ENCODE results near the gene DDX46.
"Not testable (repeated sequence)": the region's sequence is repeated elsewhere in the genome, so short reads cannot be mapped to it uniquely, and the experiment has no call there.

The DDX46 gene

DNA sequence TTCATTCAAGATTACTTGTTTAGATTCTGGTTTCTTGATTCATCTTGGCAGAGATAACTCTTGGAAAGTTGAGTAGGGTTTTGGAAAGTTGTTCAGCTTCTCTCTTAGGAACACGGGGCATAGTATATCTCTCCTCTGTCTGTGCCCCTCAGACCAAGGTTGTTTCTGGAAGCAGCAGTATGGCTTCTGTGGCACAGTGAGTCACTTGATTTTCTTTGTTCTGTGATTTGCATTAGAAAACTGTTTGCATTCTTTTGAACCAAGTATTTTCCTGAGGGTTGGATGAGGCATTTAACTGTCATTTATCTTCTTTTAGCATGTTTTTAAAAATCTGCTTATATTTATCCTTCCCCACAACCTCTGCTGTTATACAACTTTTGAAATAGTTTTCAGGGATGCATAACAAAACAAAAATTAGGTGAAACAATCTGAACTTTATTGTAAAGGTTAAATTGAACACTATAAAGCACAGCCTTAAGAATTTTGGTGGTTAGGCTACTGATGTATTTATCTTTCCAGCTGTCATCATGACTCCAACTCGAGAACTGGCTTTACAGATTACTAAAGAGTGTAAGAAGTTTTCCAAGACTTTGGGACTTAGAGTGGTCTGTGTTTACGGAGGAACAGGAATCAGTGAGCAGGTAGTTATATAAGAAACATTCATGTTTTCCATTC is 26.5 kb downstream of the DDX46 start:
- no peak for DNase-seq (ENCODE audit: low read depth, low spot score)

DNA sequence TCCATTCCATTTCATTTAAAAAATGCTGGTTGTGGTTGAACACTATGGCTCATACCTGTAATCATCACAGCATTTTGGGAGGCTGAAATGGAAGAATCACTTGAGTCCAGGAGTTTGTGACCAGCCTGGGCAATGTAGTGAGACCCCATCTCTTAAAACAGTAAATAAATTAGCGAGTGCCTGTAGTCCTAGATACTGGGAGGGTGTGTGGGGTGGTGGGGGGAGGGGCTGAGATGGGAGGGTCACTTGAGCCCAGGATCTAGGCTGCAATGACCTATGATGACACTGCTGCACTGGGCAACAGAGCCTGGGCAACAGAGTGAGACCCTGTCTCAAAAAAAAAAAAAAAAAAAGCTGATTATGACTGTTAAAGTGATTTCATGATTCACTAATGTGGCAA is 29.1 kb downstream of the DDX46 start:
- no peak for DNase-seq (ENCODE audit: low read depth, low spot score)

DNA sequence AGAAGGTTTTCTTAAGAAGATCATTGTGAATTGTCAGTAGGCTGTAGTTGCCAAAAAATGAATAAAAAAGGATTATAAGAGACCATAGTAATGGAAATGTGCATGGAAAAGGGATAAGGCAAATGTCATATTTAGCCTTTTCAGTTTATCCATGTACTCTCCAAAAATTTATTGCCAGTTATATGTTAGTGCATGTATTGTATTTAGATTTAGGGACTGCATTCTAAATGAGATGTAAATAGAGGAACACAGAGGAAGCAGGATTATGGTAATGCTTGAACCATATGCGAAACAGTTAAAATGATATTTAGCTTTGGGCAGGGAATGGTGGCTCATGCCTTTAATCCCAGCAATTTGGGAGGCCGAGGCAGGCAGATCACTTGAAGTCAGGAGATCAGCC is 33.0 kb downstream of the DDX46 start:
- no peak for DNase-seq (ENCODE audit: low read depth, low spot score)

DNA sequence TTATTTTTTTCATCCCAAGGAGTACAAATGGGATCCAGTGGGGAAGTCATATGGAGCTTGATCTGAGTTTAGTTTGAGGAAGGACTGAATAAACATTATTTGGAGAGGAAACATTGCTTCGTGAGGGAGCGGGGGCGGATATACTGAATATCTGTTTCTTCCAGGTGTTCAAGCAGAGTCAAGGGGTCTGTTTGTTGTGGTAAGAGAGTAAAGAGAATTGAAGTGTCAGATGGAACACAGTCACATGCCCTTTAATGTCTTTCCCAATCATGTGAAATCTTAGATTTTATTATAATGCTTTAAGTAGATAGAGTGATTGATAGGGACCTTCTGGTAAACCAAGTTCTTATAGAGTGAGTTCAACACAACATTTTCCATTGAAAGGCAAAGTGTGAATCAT is 33.7 kb downstream of the DDX46 start:
- DNase-seq (ENCODE audit: low read depth, low spot score): no peak

DNA sequence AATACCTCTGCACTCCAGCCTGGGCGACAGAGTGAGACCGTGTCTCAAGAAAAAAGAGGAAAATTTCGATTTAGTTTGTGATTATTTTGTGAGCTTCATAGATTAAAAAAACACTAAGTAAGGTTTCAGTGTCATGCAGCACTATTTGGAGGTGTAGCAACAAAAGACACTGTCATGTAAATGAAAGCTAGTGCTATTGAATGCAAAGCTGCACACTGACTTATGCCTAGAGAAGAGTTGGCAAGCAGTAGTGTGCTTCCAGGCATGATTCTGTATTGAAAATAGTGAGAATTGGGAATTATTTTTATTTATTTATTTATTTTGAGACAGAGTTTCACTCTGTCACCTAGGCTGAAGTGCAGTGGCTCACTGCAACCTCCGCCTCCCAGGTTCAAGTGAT is 34.5 kb downstream of the DDX46 start:
- no peak for DNase-seq (ENCODE audit: low read depth, low spot score)

DNA sequence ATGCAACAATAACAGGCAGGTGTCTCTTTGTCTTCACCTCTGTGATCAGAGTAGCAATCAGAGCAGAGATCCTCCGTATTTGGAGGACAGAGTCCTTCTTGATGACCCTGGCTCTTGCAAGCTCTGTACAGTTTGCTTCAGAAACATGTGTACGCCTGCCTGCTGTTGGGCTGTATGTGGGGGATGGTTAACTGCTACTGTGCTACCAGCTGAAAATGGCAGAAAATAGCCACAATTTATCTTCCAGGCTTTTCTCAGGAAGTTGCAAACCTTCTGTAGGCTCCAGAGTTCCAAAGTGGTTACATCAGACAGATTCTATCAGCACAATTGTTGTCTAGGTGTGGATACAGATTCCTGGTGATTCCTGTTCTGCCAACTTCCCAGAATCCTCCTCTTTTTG is 35.5 kb downstream of the DDX46 start:
- no peak for DNase-seq (ENCODE audit: low read depth, low spot score)

DNA sequence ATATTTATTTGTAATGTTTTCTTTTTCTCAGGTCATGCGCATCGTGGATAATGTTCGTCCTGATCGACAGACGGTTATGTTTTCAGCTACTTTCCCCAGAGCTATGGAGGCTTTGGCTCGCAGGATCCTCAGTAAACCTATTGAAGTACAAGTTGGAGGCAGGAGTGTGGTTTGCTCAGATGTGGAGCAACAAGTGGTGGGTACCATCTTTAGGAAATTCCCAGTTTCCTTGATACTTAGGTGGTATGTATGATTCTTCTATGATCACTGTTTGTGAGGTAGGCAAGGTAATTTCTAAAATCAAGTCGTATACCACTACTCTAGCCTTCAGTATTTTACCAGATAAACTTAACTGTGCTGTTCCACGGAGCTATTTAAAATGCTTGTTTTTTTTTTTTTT is 36.2 kb downstream of the DDX46 start:
- no peak for DNase-seq (ENCODE audit: low read depth, low spot score)

DNA sequence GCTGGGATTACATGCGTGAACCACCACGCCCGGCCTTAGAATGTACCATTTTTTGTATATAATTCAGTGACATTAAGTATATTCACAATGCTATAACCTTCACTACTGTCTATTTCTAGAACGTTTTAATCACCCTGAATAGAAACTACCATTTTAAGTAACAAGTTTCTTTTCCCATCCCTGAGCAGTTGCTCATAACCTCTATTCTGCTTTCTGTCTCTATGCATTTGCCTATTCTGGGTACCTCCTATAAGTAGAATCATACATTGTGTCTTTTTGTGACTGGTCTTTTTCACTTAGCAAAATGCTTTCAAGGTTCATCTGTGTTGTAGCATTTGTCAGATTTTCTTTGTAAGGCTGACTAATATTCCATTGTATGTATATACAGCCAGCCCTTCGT is 39.9 kb downstream of the DDX46 start:
- DNase-seq (ENCODE audit: low read depth, low spot score): no peak

DNA sequence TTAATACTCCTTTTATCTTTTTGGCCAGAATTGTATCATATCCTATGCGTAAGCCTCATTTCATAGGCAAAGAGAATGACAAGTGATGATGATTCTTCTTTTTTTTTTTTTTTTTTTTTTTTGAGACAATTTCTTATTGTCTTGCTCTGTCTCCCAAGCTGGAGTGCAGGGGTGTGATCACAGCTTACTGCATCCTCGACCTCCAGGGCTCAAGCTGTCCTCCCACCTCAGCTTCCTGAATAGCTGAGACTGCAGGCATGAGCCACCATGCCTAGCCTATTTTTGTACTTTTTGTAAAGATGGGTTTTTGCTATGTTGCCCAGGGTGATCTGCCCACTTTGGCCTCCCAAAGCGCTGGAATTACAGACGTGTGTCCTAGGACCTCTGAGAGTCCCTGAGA is 45.2 kb downstream of the DDX46 start:
- DNase-seq (ENCODE audit: low read depth, low spot score): no peak

DNA sequence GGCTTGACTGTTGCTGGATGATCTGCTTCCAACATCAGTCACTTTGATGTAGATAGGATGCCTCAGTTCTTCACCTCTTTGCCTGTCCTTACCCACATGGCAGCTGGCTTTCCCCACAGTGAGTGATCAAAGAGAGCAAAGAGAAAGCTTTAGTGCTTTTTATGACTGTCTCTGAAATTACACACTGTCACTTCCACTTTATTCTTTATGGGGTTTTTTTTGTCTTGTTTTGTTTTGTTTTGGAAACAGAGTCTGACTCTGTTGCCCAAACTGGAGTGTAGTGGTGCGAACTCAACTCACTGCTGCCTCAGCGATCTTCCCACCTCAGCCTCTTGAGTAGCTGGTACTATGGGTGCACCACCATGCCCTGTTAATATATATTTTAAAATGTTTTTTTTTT is 54.8 kb downstream of the DDX46 start:
- DNase-seq (ENCODE audit: low read depth, low spot score): no peak

DNA sequence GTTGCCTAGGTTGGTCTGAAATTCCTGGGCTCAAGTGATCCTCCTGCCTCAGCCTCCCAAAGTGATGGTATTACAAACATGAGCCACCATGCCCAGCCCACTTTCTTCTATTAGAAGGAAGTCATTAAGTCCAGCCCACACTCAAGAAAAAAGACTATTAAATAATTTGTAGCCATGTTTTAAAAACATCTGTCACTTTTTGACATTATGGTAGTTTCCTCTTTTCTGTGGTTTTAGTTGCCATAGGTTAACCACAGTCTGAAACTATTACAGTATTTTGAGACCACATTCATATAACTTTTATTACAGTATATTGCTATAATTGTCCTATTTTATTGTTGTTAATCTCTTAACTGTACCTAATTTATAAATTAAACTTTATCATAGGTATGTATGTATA is 55.2 kb downstream of the DDX46 start:
- no peak for DNase-seq (ENCODE audit: low read depth, low spot score)

DNA sequence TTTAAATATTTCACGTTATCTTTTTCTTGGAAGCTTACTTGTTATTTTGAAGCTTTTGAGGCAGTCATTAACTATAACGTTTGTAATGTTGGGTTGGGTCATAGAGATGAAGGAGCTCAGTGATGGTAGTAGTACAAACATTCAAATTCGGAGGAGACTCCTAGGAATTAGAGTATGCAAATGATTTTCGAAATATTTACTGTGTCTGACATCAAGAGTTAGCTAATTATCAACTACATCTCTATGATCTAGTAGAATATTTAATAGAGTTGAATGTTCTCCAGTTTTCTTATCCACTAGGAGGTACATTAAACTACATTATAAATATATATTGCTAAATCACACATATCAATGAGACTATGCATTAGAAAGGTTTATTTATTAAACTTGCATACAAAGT is 58.4 kb downstream of the DDX46 start:
- no peak for DNase-seq (ENCODE audit: low read depth, low spot score)

DNA sequence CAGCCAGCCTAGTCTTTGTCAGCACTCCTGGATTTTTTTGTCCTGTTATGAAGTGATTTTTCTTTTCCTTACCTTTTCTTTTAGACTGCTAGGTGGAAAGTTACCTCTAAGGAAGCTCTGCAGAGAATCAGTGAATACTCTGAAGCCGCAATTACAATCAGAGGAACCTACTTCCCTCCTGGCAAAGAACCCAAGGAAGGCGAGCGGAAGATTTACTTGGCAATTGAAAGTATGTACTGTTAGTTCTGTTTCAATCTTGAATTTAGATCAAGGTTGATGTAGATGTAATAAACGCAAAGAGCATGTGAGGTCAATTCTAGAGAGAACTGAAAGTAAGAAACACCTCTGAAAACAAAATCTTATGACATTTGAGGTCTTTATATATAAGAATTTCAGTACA is 60.2 kb downstream of the DDX46 start:
- no peak for DNase-seq (ENCODE audit: low read depth, low spot score)

DNA sequence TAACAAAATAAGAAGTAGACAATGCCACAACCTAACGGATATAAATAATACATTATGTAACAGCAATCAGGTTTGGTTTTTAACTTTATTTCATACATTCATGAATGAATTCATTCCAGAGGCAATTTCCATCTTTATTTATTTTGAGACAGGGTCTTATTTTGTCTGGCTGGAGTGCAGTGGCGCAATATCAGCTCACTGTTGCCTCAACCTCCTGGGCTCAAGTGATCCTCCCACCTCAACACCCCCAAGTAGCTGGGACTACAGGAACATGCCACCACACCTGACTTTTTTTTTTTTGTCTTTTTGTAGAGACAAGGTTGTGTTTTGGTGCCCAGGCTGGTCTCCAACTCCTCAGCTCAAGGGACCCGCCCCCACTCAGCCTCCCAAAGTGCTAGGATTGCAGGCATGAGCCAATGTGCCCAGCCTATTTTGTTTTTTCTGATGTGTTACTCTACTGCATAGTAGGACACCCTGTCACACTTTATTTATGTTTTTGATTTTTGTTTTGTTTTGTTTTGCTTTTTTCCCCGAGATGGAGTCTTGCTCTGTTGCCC is 60.9 kb downstream of the DDX46 start:
- DNase-seq (ENCODE audit: low read depth, low spot score): no peak

DNA sequence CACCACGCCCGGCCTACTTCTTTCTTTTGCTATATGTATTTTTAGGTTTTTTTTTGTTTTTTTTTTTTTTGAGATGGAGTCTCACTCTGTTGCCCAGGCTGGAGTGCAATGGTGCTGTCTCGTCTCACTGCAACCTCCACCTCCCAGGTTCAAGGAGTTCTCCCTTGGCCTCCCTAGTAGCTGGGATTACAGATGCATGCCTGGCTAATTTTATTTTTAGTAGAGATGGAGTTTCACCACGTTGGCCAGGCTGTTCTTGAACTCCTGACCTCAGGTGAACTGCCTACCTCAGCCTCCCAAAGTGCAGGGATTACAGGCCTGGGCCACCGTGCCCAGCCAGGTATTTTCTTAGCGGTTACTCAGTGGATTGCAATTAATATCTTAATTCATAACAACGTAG is 63.3 kb downstream of the DDX46 start:
- no peak for DNase-seq (ENCODE audit: low read depth, low spot score)

DNA sequence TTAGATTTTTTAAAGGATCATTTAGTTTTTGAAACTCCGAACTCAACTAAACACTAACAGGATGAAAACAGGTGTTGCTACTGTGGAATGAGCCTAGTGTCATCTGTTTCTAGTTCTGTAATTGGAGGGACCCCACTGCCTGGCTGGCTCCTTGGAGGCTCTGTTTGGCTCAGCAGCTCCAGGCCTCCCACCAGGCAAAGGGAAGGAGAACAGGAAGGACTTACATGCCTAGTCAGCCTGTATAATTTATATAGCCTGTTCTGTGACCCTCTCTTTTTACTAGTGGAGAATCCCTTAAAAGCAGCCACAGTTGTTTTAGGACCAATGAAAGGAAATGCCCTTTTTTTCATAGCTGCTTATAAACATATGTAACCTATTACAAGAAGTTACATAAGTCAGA is 66.1 kb downstream of the DDX46 start:
- no peak for DNase-seq (ENCODE audit: low read depth, low spot score)

DNA sequence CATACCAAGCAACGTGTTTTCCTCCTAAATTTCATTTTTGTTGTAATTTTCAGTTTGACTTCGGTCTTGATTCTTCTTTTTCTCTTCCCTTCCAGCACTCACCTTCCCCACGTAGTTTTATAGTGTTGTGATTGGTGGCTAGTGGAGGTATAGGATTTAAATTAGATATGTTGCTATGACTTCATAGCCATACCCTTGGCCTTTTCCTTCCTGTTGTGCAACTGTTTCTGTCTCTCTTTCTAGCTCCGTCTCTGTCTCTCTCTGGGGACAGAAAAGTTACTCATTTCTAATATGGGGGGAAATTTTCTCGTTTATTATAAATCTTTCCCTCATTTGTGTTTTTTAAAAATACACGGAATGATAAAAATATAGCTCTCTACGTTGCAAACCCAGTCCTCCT is 66.6 kb downstream of the DDX46 start:
- no peak for DNase-seq (ENCODE audit: low read depth, low spot score)

DNA sequence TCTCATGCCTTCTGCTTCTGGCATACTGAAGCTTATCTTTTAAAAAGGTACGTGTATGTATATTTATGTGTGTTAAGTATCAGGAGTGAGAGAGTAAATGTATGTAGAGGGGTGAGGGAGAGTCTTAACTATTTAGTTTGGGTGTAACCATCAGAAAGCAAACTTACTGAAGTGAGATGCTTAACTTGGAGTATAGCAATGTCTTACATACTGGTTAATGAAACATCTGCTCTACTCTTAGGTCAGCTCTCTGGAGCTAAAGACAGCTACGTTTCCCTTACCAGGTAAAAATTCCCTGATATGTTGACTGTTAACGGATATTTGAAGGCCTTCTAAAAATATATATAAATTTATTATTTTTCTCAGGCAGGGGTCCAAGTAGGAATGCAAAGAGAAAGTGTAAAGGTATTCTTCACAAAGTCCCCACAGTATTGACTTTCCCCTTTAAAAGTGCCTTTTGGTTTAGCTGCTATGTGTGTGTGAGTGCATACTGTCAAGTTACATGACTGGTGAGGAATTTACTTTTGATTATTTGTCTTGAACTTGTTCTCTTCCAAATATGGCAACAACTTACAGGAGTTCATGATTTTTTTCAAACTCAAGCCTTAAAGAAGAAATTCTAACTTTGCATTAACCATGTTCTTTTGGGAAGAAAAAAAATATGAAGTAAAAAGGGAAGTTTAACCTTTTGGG is 74.9 kb downstream of the DDX46 start:
- no peak for DNase-seq (ENCODE audit: low read depth, low spot score)

DNA sequence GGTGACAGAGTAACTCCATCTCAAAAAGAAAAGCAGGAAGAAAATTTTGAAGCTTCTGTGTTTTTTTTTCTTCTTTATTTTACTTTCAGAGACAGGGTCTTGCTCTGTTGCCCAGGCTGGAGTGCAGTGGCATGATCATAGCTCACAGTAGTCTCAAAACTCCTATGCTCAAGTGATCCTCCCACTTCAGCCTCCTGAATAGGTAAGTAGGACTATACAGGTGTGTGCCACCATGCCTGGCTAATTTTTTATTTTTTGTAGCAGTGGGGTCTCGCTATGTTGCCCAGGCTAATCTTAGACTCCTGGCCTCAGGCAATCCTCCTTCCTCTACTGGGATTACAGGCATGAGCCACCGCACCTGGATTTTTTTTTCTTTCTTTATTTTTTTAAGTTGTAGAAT is 77.0 kb downstream of the DDX46 start:
- DNase-seq (ENCODE audit: low read depth, low spot score): no peak

DNA sequence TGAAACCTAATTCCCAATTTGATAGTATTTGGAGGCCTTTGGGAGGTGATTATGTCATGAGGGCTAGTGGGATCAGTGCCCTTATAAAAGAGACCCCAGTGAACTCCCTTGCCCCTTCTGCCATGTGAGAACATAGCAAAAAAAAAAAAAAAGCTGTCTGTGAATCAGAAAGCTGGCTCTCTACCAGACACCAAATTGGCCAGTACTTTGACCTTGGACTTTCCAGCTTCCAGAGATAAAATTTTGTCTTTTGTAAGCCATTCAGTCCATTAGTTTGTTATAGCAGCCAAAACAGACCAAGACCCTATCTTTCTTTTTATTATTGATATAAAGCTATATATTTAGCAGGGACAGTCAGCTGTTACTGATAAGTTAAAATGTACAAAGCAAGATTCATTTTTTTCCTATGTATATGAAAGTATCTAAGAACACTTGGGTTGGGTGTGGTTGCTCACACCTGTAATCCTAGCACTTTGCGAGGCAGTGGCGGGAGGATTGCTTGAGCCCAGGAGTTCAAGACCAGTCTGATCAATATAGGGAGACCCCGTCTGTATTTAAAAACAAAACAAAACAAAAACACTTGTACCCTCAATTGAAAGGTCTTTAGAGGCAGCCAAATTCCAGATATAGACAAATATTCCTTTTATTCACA is 79.1 kb downstream of the DDX46 start:
- no peak for DNase-seq (ENCODE audit: low read depth, low spot score)

DNA sequence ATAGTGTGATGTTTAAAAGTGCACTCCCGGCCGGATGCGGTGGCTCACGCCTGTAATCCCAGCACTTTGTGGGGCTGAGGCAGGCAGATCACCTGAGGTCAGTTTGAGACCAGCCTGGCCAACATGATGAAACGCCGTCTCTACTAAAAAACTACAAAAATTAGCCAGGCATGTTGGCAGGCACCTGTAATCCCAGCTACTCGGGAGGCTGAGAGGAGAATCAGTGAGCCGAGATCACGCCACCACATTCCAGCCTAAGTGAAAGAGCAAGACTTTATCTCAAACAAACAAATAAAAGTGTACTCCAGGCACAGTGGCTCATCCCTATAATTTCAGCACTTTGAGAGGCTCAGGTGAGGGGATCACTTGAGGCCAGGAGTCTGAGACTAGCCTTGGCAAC is 79.8 kb downstream of the DDX46 start:
- not testable (repeated sequence) for DNase-seq (ENCODE audit: low read depth, low spot score)

DNA sequence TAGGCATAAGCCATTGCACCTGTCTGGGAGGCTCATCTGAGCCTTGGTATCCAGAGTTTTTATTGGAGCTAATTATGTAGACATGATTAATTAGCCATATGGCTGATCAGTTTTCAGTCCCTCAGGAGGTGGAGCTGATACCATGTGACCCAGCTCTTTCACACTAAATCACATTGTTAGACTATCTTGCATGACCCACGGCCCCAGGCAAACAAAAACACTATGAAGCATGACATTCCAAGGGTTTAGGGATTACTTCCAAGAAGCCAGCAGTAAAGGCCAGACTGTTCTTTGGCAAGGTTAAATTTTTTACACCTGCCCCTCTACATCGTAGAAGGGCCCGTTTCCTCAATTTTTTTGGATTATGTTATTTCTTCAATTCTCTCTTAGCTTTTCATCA is 82.2 kb downstream of the DDX46 start:
- peak; percentile 54 for DNase-seq (ENCODE audit: low read depth, low spot score)

DNA sequence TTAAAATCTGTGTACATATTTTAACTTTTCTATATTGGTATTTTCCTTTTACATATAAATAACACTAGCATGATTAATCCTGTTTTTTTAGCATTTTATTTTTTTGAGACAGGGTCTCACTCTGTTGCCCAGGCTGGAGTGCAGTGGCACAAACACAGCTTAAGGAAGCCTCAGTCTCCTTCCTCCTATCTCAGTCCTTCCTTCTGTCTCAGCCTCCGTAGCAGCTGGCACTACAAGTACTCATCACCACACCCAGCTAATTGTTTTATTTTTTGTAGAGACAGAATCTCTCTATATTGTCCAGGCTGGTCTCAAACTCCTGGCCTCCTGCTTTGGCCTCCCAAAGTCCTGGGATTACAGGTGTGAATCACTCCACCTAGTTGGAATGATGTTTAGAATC is 85.7 kb downstream of the DDX46 start:
- DNase-seq (ENCODE audit: low read depth, low spot score): no peak
